Measurements from ENCODE around the gene TRAF1.

DNA sequence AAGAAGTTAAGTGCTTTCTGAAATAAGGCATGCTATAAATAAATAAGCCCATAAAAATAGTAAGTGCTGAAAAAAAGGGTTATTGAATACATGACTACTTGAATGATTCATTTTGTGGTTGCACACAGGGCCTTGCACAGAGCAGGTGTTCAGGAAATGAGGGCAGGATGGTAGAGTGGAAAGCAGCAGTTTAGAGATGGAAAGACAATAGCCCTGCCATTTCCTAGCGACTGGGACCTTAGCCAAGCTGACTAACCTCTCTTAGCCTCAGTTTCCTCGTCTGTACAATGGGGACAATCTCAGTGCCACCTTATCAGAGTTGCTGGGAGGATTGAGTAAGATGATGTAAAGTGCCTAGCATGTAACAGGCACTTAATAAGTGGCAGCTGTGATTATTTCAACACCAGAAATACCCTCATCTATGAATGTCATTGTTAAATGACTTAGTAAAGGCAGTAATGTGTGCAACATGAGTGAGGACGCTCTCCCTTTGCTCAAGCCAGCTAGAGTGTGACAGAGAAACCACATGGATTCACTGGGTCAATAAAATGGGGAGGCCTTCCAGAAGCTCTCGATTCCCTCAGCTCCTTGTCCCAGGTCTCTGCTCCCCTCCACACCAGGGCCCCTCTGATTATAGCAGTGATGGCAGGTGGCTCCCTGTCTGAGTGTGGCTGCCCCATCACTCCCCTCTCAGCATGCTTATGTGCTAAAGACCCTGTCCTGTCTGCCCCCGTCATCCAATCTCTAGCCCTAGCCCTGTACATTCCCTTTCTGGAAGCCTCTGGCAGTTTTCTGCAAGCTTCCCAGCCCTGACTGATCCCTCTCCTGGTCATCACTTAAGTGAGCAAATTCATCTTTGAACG lies 33.6 kb downstream of the TRAF1 start:
- no peak for TF ChIP-seq POLR2A (IDR thresholded peaks at IDR 0.05)
- TF ChIP-seq, protein P1, sequence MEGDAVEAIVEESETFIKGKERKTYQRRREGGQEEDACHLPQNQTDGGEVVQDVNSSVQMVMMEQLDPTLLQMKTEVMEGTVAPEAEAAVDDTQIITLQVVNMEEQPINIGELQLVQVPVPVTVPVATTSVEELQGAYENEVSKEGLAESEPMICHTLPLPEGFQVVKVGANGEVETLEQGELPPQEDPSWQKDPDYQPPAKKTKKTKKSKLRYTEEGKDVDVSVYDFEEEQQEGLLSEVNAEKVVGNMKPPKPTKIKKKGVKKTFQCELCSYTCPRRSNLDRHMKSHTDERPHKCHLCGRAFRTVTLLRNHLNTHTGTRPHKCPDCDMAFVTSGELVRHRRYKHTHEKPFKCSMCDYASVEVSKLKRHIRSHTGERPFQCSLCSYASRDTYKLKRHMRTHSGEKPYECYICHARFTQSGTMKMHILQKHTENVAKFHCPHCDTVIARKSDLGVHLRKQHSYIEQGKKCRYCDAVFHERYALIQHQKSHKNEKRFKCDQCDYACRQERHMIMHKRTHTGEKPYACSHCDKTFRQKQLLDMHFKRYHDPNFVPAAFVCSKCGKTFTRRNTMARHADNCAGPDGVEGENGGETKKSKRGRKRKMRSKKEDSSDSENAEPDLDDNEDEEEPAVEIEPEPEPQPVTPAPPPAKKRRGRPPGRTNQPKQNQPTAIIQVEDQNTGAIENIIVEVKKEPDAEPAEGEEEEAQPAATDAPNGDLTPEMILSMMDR (IDR thresholded peaks at IDR 0.05): no peak
